GM04503 (cell line): Measurements from ENCODE around the gene NEAT1.

Experiments
- DNase-seq: peaks from one replicate; pipeline ENCODE4 v3.0.0-alpha.2; 2012; ENCODE audit warnings: low read depth

NEAT1 gene

DNA sequence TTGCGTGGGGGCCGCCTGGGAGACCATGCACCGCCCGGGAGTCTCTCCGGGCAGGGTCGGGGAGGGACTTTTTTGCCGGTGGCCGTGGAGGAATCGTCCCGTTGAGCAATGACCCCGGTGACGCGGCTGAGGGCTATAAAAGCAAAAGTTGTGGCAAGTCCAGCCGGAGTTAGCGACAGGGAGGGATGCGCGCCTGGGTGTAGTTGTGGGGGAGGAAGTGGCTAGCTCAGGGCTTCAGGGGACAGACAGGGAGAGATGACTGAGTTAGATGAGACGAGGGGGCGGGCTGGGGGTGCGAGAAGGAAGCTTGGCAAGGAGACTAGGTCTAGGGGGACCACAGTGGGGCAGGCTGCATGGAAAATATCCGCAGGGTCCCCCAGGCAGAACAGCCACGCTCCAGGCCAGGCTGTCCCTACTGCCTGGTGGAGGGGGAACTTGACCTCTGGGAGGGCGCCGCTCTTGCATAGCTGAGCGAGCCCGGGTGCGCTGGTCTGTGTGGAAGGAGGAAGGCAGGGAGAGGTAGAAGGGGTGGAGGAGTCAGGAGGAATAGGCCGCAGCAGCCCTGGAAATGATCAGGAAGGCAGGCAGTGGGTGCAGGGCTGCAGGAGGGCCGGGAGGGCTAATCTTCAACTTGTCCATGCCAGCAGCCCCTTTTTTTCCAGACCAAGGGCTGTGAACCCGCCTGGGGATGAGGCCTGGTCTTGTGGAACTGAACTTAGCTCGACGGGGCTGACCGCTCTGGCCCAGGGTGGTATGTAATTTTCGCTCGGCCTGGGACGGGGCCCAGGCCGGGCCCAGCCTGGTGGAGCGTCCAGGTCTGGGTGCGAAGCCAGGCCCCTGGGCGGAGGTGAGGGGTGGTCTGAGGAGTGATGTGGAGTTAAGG lies at the start of gene NEAT1:
Gene NEAT1 (plus strand): TSS at position 166 of the 883 bp plus-strand sequence.
- peak; percentile 64 for DNase-seq

DNA sequence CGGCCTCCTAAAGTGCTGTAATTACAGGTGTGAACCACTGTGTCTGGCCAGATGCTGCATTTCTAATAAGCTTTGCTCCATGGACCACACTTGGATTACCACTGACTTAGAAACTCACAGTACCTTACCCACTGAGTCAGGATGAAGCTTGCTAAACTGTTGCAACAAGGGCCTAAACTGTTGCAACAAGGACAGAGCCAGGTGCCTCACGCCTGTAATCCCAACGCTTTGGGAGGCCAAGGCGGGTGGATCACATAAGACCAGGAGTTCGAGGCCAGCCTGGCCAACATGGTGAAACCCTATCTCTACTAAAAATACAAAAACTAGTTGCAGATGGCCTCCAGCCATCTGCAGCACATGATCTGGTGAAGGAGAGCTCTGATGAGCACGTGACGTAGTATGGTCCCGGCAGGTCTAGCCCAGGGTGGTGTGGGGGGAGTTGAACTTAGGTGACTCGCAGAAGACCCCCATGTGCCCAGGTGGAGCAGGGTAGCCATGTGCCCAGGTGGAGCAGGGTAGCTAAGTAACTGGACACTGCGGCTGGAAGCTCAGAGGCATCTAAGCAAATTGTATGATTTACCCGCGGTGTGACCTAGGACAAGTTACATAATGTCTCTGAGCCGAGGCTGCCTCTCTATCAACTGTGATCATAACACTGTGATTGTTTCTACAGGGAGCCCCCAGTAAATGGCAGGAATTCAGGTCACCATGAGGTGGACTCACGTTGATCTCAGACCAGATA lies 48.6 kb upstream of the NEAT1 start:
- no peak for DNase-seq

DNA sequence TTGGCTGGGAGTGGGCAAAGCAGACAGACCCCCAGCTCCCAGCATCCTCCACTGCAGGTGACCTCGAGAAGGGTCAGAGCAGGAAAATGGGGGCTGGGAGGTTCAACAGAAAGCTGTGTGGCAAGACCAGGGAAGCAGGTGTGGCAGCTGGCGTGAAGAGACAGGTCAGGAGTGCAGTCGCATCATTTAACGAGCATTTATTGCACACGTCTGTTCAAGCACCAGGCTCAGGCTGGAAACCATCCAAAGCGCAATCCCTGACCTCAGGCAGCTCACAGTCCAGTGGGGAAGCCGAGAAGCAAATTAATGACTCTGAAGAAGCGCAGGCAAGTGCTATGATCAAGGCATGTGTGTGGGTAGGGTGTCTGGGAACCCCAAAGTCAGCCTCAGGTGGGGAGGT lies 47.6 kb upstream of the NEAT1 start:
- DNase-seq, result no peak

DNA sequence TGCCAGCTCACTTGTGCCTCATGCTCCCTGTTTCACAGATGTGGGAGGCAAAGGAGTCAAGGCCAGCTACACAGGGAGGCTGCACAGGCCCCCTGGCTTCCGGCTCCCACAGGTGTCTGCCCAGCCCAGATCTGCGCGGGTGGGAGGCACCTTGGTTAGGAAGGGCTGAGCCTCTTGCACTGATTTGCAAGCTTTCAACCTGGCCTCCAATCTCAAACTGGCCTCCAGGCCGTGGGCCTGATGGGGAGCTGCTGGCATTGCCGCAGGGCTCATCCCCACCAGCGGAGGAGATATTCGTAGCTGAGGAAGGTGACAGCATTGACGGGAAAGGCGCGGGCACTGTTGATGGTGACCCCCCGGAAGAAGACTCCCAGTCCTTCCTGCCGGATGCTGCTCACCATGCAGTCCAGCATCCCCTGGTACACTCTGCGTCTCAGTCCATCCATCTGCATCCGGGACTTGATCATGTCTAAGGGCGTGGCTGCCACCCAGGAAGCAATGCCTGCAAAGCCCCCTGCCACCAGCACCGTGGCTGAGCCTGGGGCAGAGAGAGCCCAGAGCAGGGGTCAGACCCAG lies 46.4 kb upstream of the NEAT1 start:
- no peak for DNase-seq

DNA sequence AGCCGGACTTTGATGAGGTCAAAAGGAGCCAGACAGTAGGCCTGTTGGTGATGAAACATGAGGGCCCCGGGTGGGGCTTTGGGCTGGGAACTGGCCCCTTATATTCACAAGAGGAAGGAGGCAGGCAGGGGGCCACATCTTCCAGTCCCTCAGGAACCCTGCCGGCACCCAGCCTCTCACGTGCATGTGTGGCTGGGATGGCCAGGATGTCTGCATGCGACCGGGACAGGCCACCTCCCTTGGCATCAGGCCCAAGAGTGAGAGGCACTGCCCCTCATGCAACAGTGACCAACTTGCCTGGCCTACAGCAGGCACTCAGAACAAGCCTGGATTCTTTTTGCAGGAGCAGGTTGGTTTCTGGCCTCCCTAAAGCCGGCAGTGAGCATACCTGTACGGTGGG lies 45.6 kb upstream of the NEAT1 start:
- no peak for DNase-seq

DNA sequence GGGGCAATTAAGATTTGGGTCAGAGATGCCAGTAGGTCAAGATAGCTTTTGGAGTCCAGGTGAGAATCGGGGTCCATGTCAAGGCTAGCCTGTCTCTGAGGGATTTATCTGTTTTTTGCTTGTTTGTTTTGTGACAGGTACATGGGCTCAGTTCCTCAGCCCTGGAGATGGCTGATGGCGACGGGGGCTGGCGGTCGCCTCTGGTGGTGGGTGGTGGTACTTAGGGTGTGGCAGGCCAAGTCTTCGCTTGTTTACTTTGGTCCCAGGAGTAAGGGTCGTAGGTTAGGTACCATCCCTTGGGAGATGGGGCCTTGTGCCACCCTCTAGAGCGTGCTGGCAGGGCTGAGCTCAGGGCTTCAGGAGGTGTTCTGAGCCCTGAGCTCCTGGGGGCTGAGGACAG lies 44.8 kb upstream of the NEAT1 start:
- no peak for DNase-seq

DNA sequence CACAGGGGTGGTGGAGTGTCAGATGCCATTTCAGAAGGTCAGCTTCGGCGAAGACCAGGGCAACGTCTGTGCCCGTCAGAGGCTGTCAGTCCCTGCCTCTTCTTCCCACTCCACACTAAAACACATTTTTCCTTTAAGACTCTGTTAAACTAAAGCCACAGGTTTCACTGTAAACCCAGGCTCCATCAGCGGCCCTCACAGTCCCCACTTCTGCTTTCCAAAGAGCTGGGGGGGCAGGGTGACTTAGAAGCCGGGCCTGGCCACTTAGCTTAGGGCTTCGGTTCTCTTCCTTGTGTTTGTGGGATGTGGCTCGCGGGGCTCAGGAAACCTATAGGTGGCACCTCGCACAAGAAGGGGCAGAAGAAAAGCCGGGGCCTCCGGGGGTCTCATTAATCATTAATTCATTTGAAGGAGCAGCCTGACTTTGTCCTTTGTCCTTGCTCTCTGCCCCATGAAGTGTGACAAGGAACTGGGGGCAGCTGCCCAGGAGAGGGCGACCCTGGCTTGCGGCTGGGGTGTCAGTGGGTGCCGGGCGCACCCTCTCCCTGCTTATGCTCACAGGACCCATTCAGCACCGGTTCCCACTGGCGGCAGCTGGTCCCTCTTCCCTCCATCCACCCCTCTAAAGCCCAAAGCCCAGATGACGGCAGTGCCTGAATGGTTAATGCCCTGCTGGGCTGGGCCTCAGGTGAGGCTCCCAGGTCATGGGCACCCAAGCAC lies 44.2 kb upstream of the NEAT1 start:
- DNase-seq, result no peak

DNA sequence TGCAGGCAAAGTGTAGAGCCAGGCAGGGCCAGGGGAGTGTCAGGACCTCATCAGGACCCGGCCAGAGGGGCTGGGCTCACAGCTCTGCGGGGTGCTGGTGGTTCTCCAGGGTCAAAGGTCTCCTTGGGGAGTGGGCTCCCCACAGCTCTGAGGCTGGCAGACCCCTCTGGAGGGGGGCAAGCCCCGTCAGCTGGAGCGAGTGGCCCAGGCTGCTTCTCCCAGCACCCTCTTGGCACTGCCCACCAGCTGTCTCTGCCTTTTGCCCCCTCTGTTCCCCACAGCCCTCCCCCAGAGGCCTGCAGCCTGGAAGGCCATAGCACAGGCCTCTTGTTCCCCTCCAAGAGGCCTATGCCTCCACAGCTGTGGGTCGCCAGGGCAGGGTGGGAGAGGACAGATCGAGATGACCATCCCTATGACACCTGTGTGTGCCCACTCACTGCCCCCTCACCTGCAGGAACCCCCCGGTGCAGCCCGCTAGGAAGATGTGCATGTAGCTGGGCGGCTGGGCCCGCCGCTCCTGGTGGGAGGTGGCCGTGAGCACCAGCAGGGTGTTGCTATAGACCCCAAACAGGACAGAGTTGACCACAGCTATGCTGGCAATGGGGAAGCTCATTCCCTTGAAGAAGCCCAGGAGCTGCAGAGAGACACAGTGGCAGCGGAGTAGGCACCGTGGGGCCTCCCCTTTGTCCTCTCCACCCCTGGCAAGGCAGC lies 43.5 kb upstream of the NEAT1 start:
- DNase-seq, result no peak

DNA sequence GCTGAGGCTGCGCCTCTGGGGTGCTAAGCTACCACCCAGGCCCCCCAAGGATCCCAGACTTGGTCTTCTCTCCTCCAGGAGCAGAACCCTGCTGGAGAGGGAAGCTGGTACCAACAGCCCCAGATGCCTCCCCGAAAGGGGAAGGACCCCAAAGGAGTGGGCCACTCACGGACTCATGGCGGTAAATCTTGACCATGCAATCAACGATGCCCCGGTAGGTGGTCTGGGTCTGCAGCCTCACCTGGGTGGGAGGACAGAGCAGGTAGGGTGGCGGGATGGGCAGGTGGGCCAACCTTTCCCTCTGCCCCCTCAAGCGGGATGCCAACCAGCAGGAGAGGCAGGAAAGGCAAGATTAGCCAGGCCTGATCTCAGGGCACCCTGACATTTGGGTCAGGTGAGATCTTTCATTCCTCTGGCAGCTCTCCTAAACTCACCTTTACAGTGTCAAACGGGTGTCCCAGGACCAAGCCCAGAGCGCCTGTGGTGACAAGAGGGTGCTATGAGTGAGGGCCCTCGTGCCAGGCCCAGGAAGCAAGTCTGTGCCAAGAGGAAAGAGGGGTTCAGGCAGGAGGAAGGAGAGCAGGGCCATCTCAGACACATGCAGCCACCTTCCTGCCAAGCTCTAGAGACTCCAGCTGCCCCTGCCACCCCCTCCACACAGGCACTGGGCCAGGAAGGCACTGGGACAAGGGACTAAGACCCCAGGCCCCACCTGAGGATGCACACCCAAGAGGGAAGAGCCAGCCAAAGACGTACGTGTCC lies 42.7 kb upstream of the NEAT1 start:
- no peak for DNase-seq

DNA sequence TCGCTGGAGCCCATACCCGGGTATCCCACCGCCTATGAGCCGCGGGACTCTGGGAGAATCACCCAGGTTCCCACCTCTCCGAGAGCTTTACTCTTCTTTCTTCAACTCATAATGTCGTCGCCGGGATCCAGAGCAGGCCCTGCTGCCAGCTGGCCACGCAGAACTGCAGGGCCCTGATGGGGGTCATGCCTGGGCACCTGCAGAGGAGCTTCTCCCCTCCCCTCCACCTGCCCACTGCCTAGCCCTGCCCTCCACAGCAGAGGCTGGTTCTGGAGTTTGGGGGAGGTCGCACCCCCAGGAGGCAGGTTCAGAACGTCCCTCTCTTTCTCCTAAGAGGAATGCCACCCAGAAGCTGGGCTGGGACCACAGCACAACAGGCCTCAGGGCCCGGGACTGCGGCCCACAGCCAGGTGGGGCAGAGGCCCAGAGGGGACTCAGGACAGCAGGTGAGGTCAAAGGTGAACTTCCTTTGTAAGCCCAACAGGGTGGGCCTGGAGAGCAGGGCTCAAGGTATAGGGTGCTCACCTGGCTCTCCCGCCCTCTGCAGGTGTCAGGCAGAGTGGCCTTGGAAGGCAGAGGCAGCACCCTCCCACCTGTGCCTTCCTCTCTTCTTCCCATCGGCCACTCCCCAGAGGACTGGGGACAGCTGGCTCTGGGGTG lies 42.0 kb upstream of the NEAT1 start:
- DNase-seq, result no peak

DNA sequence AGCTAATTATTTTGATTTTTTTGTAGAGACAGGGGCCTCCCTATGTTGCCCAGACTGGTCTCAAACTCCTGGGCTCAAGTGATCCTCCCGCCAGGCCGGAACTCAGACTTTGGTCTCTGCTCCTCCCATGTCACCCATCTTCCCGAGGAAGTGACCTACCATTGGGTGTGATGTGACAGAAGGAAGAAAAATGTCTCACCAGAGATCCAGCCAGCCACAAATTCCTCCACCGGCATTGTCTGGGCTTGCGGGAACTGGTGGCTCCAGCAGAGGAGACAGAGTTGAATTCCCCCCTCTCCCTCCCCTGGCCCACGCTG lies 40.9 kb upstream of the NEAT1 start:
- DNase-seq, result peak; percentile 59

DNA sequence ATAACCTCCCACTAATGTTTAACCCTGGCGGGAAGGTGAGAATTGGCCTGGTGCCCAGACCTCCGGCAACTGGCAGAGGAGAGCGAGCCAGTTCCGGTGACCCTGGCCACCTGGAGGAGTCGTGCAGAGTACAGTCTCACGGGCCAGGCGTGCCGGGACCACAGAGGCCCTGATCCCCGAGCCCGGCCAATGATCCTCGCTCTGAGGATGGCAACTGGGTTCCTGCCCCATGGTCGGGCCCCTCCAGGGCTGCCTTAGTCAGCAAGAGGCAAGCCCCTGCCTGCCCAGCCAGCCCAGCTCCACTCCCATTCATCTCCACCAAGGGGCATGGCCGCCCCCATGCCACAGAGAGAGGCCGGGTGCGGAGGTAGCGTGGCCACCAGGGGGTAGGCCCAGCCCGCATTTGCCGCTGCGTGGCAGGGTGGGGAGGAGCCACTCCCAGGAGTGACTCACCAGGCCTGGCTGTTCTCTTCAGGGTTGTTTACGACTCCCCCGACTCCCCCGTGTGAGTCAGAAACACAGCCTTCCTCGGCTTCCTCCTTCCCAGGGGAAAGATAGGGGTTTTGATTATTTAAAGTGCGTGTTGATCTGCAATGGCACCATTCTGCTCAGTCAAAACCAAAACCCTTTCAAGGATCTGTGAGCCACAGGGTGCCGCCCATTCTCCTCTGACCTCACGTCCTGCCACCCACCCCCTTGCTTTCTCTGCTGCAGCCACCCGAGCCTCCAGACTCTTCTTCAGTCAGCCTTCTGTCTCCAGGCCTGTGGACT lies 40.4 kb upstream of the NEAT1 start, which contains the start of gene SLC25A45:
Gene SLC25A45 (minus strand): TSS at position 614 of the 771 bp plus-strand sequence. CDS start 695 bp downstream, outside the sequence.
- DNase-seq, result peak; percentile 99

DNA sequence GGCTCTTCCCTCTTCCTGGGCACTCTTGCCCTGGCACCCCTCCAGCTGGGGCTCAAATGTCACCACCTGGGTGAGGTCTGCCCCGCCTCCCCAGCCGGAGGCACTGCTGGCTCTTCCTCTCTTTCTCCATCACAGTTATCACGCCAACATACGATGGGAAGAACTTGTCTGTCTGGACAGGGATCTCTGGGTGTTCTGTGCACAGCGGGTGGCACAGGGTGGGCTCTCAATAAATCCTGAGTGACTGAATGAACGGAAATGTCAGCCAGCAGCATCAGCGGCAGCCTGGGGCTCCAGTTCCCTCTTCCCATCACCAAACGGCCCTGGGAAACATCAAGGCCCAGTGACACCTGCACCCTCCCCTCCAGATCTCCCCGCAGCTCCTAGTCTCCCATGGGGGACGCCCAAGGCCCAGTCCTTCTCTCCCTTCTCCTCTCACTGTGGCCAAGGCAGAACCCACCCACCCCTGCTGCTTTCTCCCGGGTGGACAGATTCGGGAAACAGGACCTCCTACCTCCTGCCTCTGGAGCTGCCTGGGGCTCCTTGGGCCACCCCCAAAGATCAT lies 39.7 kb upstream of the NEAT1 start:
- no peak for DNase-seq

DNA sequence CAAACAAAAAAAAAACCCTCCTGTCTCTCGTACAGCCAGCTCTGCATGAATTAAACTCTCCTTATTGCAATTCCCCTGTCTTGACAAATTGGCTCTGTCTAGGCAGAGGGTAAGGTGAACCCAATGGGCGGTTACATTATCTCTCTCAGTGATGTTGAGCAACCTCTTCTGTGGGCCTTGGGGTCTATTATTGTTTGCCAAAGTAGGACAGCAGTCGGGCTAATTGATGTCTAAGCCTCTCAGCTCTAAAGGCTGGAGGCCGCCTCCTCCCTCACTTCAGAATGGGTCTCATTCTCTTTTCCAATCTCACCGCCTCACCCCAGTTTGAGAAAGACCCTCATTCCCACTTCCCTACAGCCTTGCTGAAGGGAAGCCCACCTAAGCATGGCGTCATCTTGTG lies 38.8 kb upstream of the NEAT1 start:
- DNase-seq, result no peak

DNA sequence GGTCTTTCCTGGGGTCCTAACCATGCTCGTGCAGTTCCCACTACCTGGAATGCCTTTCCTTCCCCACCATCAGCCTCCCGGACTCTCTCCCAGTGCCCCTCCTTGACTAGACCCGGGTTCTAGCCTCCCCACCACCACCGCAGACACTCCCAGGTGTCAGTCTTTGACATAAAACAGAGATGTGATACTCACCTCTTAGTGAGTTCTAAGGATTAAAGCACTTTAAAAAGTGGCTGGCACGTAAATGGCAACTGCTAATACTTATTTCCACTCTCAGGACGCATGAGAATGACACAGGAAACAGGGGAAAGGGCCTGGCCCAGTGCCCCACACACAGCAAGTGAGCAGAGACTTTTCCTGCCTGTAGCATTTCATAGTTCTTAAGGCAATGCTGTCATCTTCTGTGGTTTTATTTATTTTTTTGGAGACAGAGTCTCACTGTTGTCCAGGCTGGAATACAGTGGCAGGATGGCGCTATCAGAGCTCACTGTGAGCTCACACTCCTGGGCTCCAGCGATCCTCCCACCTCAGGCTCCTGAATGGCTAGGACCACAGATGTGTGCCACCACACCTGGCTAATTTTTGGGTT lies 38.2 kb upstream of the NEAT1 start:
- peak; percentile 37 for DNase-seq

DNA sequence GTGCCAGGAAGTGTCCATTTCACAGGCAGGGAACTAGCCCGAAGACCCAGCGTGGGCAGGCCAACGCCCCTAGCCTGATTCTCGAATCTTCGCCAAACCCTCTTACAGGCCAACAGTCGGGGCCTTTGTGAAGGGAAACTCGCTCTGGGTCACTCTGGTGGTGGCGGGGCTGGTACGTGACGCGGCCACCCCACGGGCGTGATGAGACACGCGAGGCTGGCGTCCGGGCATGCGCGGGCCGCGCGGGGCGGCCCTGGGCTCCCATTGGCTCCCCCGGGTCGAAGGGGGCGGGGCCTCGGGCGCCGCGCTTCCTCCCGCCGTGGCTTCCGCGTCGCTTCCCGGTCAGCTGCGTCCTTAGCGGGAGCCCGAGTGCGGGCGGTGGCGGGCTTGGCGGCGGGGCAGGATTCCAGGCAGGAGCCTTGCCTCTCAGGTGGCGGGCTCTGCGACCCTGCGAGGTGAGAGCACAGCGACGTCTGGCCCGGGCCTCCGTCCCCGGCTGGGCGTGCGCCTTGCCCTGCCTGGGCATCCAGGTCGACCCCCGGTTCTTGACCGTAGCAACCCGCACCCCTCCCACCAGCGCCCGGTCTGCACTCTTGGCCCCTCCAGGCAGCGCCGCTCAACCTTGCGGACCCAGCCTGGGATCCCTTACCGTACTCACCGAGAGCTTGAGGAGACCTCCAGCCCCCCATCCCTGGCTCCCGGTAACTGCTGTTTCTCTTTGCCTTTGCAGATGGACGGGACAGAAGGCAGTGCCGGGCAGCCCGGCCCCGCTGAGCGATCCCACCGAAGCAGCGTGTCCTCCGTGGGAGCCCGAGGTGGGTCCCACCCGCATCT lies 36.1 kb upstream of the NEAT1 start, which contains the start of gene FRMD8:
Gene FRMD8 (plus strand): TSS at position 331 of the 834 bp plus-strand sequence. CDS start 400 bp downstream, at position 731.
- DNase-seq, result peak; percentile 39

DNA sequence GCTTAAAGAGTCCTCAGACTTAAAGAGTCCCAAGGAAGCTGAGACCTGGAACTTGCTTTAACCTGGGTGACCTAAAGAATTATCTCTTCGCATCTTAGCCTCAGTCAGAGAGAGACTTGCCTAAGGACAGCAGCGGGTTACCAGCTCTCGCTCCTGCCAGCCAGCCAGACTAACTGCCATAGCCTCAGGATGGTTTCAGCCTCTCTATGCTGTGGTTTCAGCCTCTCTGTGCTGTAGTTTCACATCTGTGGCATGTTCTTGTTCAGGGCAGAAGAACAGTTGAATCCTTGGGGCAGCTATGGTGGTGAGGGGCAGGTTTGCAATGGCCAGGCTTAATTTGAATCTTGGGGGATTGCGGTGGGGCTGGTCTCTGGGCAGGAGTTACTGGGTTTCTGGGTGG lies 33.9 kb upstream of the NEAT1 start:
- no peak for DNase-seq
